Posterior vena cava (tissue), 2 donors: ENCODE measurements around the gene NRXN2. TPM values are rescaled to one million over a fixed set of nuclear protein-coding genes. Genes with fewer than 3 reads are reported as not detected.

Experiments used
- DNase-seq: peaks from one replicate; pipeline ENCODE4 v3.0.0-alpha.2; 2020; ENCODE audit warnings: low spot score
- intact Hi-C, 2 donors: fragments of 100-400 bp; cut with DNase I; formaldehyde crosslinking; loops; one replicate each; pipeline versions ENCODE4 v1.14.1 to v1.14.2; 2022 to 2023
- total RNA-seq, 2 donors: library from RNA; stranded (reverse); fragmentation: NEBNext Ultra II Directional; extraction: Animal tissue kit (Norgen Biotek cat#: 25700); gene quantifications; one replicate each; pipeline ENCODE4 v1.2.1, GENCODE V29; 2021
- donor health status: DM: yes; HTN: yes; CAD: no.
- donor health status: DM: yes; HTN: yes; CAD: no.

NRXN2 gene
- total RNA-seq, 2 donors from 2014 or later = 7.9 to 8.8 TPM

GRCh38 chr11:64661614-64662013 is 61.4 kb downstream of the NRXN2 start:
- no peak for DNase-seq
- intact Hi-C loops = no loop called here

DNA sequence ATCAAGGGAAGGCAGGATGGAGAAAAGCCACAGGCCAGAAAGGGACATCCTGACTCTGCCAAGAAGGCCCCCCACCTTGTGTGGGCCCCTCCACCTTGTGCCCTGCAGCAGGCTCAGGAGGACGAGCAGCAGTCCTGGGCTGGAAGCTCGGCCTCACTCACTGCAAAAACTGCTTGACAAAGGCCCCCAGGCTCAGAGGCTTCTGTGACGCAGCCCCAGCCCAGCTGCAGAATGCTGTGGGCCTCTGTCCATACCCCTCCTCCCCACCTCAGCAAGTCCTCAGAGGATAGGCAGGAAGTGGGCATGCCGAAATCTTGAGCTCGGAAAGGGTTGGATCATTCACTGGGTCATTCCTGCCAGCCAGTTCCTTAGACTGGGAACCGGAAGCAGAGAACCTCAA is 61.9 kb downstream of the NRXN2 start:
- DNase-seq = no peak
- intact Hi-C loops = no loop called here

- intact Hi-C loops = no loop called here
Measured at GRCh38 chr11:64660706-64661105, 62.3 kb downstream of the NRXN2 start.

GRCh38 chr11:64660205-64660604 is 62.8 kb downstream of the NRXN2 start:
- intact Hi-C loops = no loop called here
- DNase-seq = no peak

More at GRCh38 chr11:64660706-64661105, 62.3 kb downstream of the NRXN2 start:
- DNase-seq = no peak

- DNase-seq = no peak
- intact Hi-C loops = loop anchor here in 1 of 2 donors (10.0 kb wide), 1 partner anchor 175 kb away; no protein-coding TSS in a partner anchor
Measured at GRCh38 chr11:64659417-64660144, 63.4 kb downstream of the NRXN2 start.

GRCh38 chr11:64658265-64658664 is 64.7 kb downstream of the NRXN2 start:
- intact Hi-C loops = loop anchor here in 1 of 2 donors (10.0 kb wide), 1 partner anchor 173 kb away; no protein-coding TSS in a partner anchor
- DNase-seq = no peak

GRCh38 chr11:64656862-64657261 is 66.1 kb downstream of the NRXN2 start:
- intact Hi-C loops = loop anchor here in 1 of 2 donors (10.0 kb wide), 1 partner anchor 172 kb away; no protein-coding TSS in a partner anchor
- DNase-seq = no peak

DNA sequence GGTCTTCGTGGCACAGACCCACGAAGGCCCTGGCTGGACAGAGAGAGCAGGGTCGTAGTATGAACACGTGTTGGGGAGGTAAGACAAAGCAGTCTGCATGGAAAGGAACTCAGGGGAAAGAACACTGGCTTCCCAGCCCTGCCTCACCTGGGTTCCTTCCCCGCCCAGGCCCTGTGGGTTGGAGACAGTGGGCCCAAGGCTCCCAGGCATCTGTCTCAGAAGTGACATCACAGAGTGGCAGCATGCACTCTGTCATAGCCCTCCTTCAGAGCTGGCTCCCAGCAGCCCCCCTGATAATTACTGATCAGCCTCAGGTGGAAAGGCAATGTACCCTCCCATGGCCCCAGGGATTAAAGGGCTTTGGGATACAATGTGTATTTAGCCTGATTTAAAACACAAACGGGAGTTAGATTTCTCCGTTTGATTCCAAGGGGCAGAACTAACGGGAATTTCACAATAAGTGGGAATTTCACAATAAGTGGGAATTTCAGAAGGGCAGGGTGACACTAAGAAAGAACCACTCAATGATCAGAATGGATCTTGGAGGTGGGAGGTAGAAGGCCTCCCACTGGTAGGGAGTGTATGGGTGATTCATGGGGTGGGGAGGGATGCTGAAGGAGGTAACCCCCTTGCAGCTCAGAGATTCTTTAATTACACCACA is 66.9 kb downstream of the NRXN2 start:
- intact Hi-C loops = loop anchor here in 1 of 2 donors (10.0 kb wide), 1 partner anchor 171 kb away; no protein-coding TSS in a partner anchor
- no peak for DNase-seq

DNA sequence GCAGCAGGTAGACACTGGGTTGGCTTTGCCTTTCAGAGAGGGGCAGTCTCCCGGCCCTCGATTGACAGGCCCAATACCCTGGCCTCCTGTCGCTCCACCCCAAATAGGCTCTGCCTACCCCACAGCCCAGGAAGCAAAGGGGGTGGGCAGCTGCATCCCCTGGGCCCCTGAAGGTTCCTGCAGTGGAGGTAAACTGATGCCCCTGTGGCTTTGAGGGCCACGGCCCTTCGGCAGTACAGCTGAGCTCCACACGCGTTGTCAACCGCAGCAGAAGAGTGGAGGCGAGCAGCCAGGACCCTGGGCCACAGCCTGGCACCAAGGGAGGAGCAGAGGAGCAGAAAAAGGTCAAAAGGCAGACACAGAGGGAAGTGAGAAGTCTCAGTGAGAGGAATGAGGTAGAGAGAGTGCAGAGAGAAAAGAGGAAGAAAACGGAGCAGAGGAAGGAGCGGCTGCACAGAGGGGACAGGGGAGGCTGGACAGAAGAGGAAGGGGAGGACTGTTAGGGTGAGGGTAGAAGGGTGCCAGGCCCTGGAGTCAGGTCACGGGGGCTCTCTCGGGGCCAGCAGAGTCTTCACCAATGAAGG is 67.9 kb downstream of the NRXN2 start:
- intact Hi-C loops = loop anchor here in 1 of 2 donors (5.0 to 10.0 kb wide), 2 partner anchors 170 to 203 kb away; no protein-coding TSS in a partner anchor
- no peak for DNase-seq

- intact Hi-C loops = loop anchor here in 1 of 2 donors (5.0 to 10.0 kb wide), 2 partner anchors 170 to 202 kb away; no protein-coding TSS in a partner anchor
- no peak for DNase-seq
Measured at GRCh38 chr11:64654439-64654838, 68.6 kb downstream of the NRXN2 start.

GRCh38 chr11:64653388-64653973 is 69.5 kb downstream of the NRXN2 start:
- intact Hi-C loops = loop anchor here (2.0 to 10.0 kb wide), 3 partner anchors 97 to 201 kb away; no protein-coding TSS in a partner anchor
- no peak for DNase-seq

DNA sequence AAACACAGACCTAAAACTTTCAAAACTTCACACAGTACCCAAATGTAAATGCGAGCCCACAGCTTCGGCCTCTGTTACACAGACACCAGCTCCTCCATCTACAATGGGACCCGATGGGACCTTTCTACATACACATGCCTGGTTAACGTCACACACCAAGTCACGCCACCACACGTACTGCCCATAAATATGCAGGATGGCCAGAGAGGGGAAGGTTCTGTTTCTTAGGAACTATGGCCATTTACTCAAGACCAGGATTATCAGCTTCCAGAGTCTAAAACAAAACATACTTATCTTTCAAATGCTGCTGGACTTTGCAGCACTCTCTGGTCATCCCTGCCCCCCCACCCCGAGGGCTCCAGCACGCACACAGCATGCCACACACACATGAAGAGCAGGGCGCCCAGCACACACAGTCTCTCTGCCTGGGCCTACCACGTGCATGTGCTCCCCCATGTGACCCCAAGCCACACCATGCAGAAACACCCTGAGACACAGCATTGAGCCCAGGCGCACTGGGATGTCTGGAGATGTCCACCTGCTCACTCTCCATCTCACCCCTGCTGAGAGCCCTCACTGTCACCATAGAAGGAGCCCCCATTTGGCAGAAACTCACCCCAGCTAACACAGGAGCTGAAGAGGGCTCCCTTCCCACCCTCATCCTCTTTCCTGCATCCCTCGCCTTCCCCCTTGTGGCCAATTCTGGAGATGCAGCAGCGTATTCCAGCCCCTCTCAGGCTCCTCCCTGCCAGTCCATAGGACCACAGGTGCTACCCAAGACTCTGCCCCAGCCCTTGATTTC is 70.2 kb downstream of the NRXN2 start:
- intact Hi-C loops = loop anchor here (2.0 to 10.0 kb wide), 3 partner anchors 96 to 200 kb away; no protein-coding TSS in a partner anchor

GRCh38 chr11:64650923-64651523 is 72.0 kb downstream of the NRXN2 start:
- intact Hi-C loops = loop anchor here in 1 of 2 donors (5.0 to 10.0 kb wide), 2 partner anchors 166 to 199 kb away; no protein-coding TSS in a partner anchor
- no peak for DNase-seq

More for the DNA sequence above, 70.2 kb downstream of the NRXN2 start:
- peak; percentile 91 for DNase-seq

- intact Hi-C loops = loop anchor here in 1 of 2 donors (10.0 kb wide), 1 partner anchor 194 kb away; no protein-coding TSS in a partner anchor
- no peak for DNase-seq
Measured at GRCh38 chr11:64649291-64649697, 73.7 kb downstream of the NRXN2 start.

DNA sequence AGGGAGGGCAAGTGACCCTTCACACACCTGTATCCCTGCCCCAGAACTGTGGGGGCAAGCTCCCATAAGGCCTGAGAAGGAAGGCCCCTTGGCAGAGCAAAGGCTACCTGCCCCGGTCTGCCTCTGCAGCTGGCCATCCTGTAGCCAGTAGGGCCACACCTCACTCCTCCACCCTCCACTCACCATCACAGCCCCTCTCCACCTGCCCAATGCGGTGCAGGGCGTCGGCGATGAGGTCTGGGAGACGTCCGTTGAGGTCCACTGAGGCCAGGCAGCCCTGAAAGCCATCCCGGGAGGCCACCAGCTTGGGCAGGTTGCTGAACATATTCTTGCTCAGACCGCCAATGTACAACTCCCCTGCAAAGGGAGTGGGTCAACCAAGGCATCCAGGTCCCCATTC is 74.4 kb downstream of the NRXN2 start:
- intact Hi-C loops = loop anchor here in 1 of 2 donors (10.0 kb wide), 1 partner anchor 194 kb away; no protein-coding TSS in a partner anchor
- DNase-seq = no peak

DNA sequence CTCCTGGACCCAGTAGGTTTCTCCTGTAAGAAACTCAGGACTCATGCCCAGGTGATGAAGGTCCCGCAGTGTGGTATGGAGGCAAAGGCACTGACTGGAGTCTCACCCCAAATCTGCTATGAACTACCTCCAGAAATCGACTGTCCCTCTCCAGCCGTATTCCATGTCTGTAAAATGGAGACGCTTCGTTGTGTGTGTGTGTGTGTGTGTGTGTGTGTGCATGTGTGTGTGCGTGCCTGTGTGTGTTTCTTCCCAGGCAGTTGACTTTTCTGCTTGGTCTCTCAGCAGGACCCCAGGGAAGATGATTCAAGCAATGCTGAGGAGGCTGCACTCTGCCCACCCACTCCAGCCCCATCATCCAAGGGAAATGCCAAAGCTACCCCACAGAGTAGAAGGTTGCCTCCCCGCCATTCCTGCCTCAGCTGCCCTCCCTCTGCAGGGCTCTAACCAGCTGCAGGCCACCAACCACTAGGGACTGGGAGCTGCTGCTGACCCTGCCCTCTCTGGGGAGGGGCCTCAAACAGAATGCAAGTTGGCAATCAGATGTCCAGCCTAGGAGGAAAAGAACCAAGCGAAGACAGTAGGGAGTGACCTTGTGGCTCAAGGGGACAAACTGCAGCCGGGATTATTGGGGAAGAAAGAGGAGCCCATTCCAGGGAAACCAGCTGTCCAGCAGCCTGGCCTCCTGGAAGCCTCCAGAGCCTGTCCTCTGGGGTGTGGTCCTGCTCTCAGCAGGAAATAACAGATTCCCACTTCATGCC is 75.8 kb downstream of the NRXN2 start:
- intact Hi-C loops = loop anchor here in 1 of 2 donors (10.0 kb wide), 1 partner anchor 192 kb away; no protein-coding TSS in a partner anchor
- no peak for DNase-seq

GRCh38 chr11:64644647-64645275 is 78.2 kb downstream of the NRXN2 start:
- intact Hi-C loops = loop anchor here in 1 of 2 donors (10.0 kb wide), 1 partner anchor 190 kb away; no protein-coding TSS in a partner anchor
- no peak for DNase-seq
